ENCODE results near the gene AGPS.

GRCh38 chr2:177419274-177419673, 26.7 kb downstream of the AGPS start:
- TF ChIP-seq, protein P1, sequence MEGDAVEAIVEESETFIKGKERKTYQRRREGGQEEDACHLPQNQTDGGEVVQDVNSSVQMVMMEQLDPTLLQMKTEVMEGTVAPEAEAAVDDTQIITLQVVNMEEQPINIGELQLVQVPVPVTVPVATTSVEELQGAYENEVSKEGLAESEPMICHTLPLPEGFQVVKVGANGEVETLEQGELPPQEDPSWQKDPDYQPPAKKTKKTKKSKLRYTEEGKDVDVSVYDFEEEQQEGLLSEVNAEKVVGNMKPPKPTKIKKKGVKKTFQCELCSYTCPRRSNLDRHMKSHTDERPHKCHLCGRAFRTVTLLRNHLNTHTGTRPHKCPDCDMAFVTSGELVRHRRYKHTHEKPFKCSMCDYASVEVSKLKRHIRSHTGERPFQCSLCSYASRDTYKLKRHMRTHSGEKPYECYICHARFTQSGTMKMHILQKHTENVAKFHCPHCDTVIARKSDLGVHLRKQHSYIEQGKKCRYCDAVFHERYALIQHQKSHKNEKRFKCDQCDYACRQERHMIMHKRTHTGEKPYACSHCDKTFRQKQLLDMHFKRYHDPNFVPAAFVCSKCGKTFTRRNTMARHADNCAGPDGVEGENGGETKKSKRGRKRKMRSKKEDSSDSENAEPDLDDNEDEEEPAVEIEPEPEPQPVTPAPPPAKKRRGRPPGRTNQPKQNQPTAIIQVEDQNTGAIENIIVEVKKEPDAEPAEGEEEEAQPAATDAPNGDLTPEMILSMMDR (conservative IDR thresholded peaks at IDR 0.05; ENCODE audit: low read length): no peak
- no peak for TF ChIP-seq EZH2phosphoT487 (IDR thresholded peaks at IDR 0.05; ENCODE audit: borderline replicate concordance, low read depth, low read length)
